ENCODE data around the gene SOX12. TPM values are rescaled to one million over a fixed set of nuclear protein-coding genes. Genes with fewer than 3 reads are reported as not detected.

Gene SOX12
- total and polyA plus RNA-seq, 4 donors, result 0.67 to 4.2 (median 1.7) TPM

- H3K4me3 ChIP-seq (ENCODE audit: low read depth in 1 of 3, low read length in 3 of 3), result no peak overlapping the region
- H3K9ac ChIP-seq (ENCODE audit: low read depth in 1 of 2, low read length in 2 of 2), result no peak overlapping the region
- 63% methylated on average over 10 of the region's 10 CpGs for WGBS
- H3K9me3 ChIP-seq (ENCODE audit: control insufficient read depth in 4 of 4, low read length in 3 of 4), result no peaks in the 10 kb centered on the region
- H3K27ac ChIP-seq (ENCODE audit: low read depth in 1 of 2, low read length in 2 of 2), result peak overlapping the region in 1 of 2 donors; percentile 8
- TF ChIP-seq, protein P1, sequence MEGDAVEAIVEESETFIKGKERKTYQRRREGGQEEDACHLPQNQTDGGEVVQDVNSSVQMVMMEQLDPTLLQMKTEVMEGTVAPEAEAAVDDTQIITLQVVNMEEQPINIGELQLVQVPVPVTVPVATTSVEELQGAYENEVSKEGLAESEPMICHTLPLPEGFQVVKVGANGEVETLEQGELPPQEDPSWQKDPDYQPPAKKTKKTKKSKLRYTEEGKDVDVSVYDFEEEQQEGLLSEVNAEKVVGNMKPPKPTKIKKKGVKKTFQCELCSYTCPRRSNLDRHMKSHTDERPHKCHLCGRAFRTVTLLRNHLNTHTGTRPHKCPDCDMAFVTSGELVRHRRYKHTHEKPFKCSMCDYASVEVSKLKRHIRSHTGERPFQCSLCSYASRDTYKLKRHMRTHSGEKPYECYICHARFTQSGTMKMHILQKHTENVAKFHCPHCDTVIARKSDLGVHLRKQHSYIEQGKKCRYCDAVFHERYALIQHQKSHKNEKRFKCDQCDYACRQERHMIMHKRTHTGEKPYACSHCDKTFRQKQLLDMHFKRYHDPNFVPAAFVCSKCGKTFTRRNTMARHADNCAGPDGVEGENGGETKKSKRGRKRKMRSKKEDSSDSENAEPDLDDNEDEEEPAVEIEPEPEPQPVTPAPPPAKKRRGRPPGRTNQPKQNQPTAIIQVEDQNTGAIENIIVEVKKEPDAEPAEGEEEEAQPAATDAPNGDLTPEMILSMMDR (IDR thresholded peaks at IDR 0.05; ENCODE audit: low read depth, low read length, missing input control), result no peak
- TF ChIP-seq YY1 (IDR thresholded peaks at IDR 0.05) (no peak), TAF1 (conservative IDR thresholded peaks at IDR 0.05) (no peak), ATF3 (IDR thresholded peaks at IDR 0.05) (no peak), REST (IDR thresholded peaks at IDR 0.05) (no peak), HNF4G (IDR thresholded peaks at IDR 0.05) (no peak), FOXA1 (IDR thresholded peaks at IDR 0.05) (no peak), GABPA (IDR thresholded peaks at IDR 0.05 in 1 of 2, conservative IDR thresholded peaks at IDR 0.05 in 1 of 2) (no peak), SP1 (IDR thresholded peaks at IDR 0.05) (no peak), HNF4A (conservative IDR thresholded peaks at IDR 0.05) (no peak), RXRA (IDR thresholded peaks at IDR 0.05) (no peak), JUND (IDR thresholded peaks at IDR 0.05) (no peak), FOXA2 (IDR thresholded peaks at IDR 0.05) (no peak), ZBTB33 (IDR thresholded peaks at IDR 0.05) (no peak)
- H3K4me1 ChIP-seq (ENCODE audit: control insufficient read depth in 4 of 4, insufficient read depth in 4 of 4, low read length in 3 of 4), result peaks cover 0 to 35% (median 27%) of the 10 kb centered on the region in 4 donors
- no peak for DNase-seq (ENCODE audit: low spot score)
- no peaks in the 10 kb centered on the region for H3K27me3 ChIP-seq (ENCODE audit: control insufficient read depth in 4 of 4, insufficient read depth in 4 of 4, low read length in 3 of 4)
- H3K36me3 ChIP-seq (ENCODE audit: control insufficient read depth in 4 of 4, insufficient read depth in 3 of 4, low read depth in 1 of 4, low read length in 3 of 4), result peaks cover 0 to 4% (median 0%) of the 10 kb centered on the region in 4 donors
These were observed 24.9 kb upstream of the SOX12 start for GRCh38 chr20:300345-300990.

Measured in liver (tissue), 9 donors.